Spleen (tissue), 7 donors: ENCODE results near the gene METTL25.

Experiments used
- CTCF ChIP-seq, 11 experiments: fragments of 200-600 bp in 7 of 11; fragments of 450-650 bp in 4 of 11; sonication (generic) in 4 of 11; IDR thresholded peaks in 8 of 11; conservative IDR thresholded peaks in 3 of 11; 1 replicate in 7 of 11; 2 replicates in 4 of 11; pipeline versions ENCODE4 v1.4.0 to v1.8.0; 2016 to 2021; ENCODE audit warnings: antibody characterized with exemption in 11 of 11, inconsistent platforms in 4 of 11, mild to moderate bottlenecking in 1 of 11
- POLR2AphosphoS5 ChIP-seq, 3 donors: sonication (generic); formaldehyde crosslinking; IDR thresholded peaks; one replicate each; pipeline ENCODE4 v1.5.1; 2017; ENCODE audit warnings: antibody characterized with exemption in 3 of 3
- donor health status: DM: no; HTN: no; CAD: no; lungs with moderate emphysema.
- donor health status: DM: no; HTN: no; CAD: no.
- donor health status: DM: no; HTN: no; CAD: no.

- TF ChIP-seq CTCF (IDR thresholded peaks at IDR 0.05 in 8 of 11, conservative IDR thresholded peaks at IDR 0.05 in 3 of 11) (peak in 5 of 11 experiments; percentile 21 to 49 (median 34)), POLR2AphosphoS5 (IDR thresholded peaks at IDR 0.05) (no peak)
These were observed 31.3 kb upstream of the METTL25 start for GRCh38 chr12:82326905-82327503.
